Cardiac fibroblast (primary cell): Measurements from ENCODE around the gene CAV3.
"Not testable (repeated sequence)": the region's sequence is repeated elsewhere in the genome, so short reads cannot be mapped to it uniquely, and the experiment has no call there.

Experiments
- DNase-seq, 2 donors: peaks; one replicate each; pipeline versions ENCODE4 v3.0.0 to v3.0.0-alpha.2; 2010; ENCODE audit warnings: low read depth in 2 of 2
- H3K4me3 ChIP-seq, 2 donors: replicated peaks in 1 of 2; 1 replicate in 1 of 2; 2 replicates in 1 of 2; pipeline ENCODE4 v1.5.1; 2011; ENCODE audit warnings: low read depth in 2 of 2, low read length in 2 of 2, mild to moderate bottlenecking in 2 of 2, moderate library complexity in 1 of 2
- CTCF ChIP-seq: IDR thresholded peaks from one replicate; pipeline ENCODE4 v1.5.1; 2011; ENCODE audit warnings: low read depth, mild to moderate bottlenecking, low read length, inconsistent platforms

CAV3 gene

GRCh38 chr3:8733332-8734094, at the start of gene CAV3:
CAV3 (plus strand) TSS chr3:8733802; CDS start chr3:8733877, 75 bp downstream.
- no peak for TF ChIP-seq CTCF
- H3K4me3 ChIP-seq: no peak within 1 kb of the TSS
- no peak for DNase-seq

GRCh38 chr3:8684992-8685391, 48.6 kb upstream of the CAV3 start:
- not testable (repeated sequence) for H3K4me3 ChIP-seq, DNase-seq

GRCh38 chr3:8691295-8691694, 42.3 kb upstream of the CAV3 start:
- DNase-seq, H3K4me3 ChIP-seq: not testable (repeated sequence)

GRCh38 chr3:8702560-8702959, 31.0 kb upstream of the CAV3 start:
- H3K4me3 ChIP-seq: no peak overlapping the region
- no peak for DNase-seq
- TF ChIP-seq CTCF: peak; percentile 37

- H3K4me3 ChIP-seq: no peak overlapping the region
- no peak for TF ChIP-seq CTCF
- no peak for DNase-seq
Observed at GRCh38 chr3:8705575-8705974, 28.0 kb upstream of the CAV3 start.

GRCh38 chr3:8709287-8709686, 24.3 kb upstream of the CAV3 start:
- TF ChIP-seq CTCF: no peak
- no peak for DNase-seq
- H3K4me3 ChIP-seq: no peak overlapping the region

- TF ChIP-seq CTCF: no peak
- DNase-seq: no peak
- no peak overlapping the region for H3K4me3 ChIP-seq
Observed at GRCh38 chr3:8709801-8710507, 23.6 kb upstream of the CAV3 start.
